HG03039 (cell line): ENCODE results near the gene TNRC6A.
"Not testable (repeated sequence)": the region's sequence is repeated elsewhere in the genome, so short reads cannot be mapped to it uniquely, and the experiment has no call there.

ENCODE experiments used
- ATAC-seq: cut with Tn5 transposase; IDR thresholded peaks from one replicate; pipeline ENCODE4 v1.9.1; 2021; ENCODE audit warnings: mild to moderate bottlenecking, moderate library complexity; ENCODE audit not compliant: unreplicated experiment

The TNRC6A gene

DNA sequence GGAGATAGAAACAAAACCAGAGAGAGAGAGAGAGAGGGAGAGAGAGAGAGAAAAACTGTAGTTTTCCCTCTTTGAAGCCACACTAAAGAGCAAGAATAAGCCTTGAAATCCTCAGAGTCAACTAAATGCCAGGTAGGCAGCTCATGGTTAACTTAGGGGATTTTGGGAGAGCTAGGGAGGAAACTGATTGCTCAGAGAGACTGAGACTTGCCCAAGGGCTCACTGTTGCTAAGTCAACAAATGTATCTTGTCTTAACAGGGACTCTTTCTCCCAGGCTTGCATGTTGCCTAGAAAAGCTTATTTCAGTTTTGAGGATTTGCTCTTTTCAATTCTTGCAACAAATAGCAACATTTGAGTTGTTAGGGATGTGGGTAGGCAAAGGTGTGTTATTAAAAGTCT, 111.8 kb downstream of the TNRC6A start:
- no peak for ATAC-seq

GRCh38 chr16:24844101-24845030, 114.9 kb downstream of the TNRC6A start:
- no peak for ATAC-seq

DNA sequence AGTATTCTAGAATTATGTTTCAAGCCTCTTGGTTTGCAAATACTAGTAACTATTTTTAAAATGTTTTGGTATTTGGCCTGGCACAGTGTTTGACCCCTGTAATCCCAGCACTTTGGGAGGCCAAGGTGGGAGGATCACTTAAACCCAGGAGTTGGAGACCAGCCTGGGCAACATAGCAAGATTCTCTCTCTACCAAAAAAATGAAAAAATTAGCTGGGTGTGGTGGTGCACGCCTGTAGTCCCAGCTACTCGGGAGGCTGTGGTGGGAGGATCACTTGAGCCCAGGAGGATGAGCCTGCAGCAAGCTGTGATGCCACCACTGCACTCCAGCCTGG, 115.5 kb downstream of the TNRC6A start:
- ATAC-seq: not testable (repeated sequence)

DNA sequence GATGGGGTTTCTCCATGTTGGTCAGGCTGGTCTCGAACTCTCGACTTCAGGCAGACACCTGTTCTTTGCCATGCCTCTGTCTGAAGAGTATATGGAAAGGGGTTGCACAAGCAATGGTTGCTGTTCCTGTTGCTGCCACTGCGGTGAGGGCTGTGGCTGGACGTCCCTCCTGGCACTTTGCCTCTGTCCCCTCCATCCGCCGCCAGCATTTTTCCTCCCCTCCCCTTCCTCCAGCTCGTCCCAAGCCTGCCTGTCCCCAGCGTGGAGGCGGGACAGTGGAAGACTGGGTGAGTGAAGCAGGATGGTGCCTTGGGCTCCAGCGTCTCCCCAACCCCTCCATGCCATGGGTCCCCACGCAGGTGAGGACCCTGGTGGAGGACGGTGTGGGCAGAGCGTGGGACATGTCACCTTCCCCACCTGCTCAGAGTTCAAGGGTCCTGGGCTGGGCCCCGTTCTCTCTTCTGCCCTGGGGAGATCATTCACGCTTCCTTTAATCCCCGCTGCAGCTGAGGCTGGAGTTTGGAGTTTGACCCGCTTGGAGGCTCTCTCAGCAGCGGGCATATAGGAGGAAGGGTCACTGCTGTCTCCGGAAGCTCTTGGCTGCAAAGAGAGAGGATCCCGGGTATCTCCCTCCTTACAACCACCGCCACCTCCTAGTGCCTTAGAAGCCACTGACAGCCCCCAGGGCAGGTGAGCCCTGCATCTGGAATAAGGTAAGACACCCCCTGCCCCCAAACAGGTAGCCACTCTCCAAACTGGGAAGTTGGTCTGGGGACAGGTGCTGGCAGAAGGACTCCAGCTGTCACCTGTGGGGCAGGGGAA, 116.5 kb downstream of the TNRC6A start, which contains the start of gene SLC5A11:
Gene SLC5A11 (plus strand): TSS at position 238 of the 822 bp plus-strand sequence. CDS start 12,681 bp downstream, outside the sequence.
- no peak for ATAC-seq

GRCh38 chr16:24846548-24847357, 117.3 kb downstream of the TNRC6A start:
- ATAC-seq: no peak

DNA sequence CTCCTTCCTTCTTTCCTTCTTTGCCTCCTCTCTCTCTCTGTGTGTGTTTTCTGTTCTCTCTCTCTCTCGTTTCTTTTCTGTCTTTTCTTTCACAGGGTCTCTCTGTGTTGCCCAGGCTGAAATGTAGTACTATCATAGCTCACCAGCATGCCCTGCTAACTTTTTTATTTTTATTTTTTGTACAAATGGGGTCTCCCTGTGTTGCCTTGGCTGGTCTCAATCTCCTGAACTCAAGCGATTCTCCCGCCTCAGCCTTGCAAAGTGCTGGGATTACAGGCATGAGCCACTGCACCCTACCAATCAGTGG, 117.9 kb downstream of the TNRC6A start:
- no peak for ATAC-seq

- ATAC-seq: no peak
Measured at GRCh38 chr16:24848065-24848464, 118.6 kb downstream of the TNRC6A start.

DNA sequence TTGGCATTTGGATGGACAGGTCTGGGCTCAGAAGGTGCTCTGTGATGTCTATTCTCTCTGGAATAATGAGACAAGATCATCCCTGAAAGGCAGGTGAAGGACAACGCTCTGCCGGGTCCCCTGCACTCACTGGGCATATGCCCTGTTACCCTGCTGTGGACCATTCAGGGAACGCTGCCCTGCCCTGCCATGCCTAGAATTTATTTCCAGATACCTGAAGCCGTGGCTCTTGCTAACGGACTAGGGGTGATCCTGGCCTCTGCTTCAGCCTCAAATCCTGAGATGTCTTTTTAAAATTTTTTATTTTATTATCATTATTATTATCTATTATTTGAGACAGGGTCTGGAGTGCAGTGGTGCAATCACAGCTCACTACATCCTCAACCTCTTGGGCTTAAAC, 120.2 kb downstream of the TNRC6A start:
- ATAC-seq: no peak

DNA sequence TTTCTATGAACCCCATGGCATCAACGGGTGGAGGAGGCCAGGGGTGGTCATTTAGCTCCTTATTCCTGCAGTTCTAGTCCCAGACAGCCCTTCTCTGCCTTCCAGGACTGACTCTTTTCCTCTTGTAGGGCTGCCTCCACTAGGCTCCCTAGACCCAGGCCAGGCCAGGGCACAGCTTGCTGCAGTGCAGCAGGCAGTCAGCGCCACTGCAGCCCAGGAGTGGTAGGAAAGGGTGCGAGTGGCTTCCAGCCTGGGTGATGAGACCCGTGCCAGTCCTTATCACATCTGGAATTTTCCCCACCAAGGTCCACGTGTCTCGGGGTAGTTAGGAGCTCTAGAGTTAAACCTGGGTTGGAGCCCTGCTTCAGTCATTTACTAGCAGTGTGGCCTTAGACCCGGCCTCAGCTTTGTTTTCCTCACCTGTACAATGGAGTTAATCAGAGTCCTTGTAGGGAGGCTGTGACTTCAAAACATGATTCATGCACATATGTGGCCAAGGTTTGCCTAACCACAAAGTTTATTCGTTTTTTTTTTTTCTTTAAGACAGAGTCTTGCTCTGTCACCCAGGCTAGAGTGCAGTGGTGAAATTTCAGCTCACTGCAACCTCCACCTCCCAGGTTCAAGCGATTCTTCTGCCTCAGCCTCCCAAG, 121.0 kb downstream of the TNRC6A start:
- ATAC-seq: no peak

GRCh38 chr16:24851700-24852099, 122.2 kb downstream of the TNRC6A start:
- no peak for ATAC-seq

DNA sequence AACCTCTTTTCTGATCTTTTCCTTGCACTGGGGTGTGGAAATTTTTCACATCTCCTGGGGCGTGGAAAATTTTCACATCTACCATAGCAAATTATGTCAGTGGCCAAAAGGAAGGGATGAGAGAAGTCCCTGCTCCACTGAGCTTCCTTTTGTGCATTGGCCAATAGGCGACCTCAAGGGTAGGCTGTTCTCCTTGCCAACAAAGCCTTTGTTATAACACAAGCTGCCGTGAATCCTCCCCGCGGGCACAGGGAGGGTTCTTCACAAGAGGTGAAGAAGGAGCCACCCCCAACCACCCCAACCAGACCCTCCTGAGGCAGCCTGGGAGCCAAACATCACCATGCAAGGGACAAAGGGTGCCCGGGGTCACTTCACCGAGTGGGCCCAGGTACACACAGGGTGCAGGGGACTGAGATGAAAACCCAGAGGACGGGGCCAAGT, 122.8 kb downstream of the TNRC6A start:
- ATAC-seq: no peak

DNA sequence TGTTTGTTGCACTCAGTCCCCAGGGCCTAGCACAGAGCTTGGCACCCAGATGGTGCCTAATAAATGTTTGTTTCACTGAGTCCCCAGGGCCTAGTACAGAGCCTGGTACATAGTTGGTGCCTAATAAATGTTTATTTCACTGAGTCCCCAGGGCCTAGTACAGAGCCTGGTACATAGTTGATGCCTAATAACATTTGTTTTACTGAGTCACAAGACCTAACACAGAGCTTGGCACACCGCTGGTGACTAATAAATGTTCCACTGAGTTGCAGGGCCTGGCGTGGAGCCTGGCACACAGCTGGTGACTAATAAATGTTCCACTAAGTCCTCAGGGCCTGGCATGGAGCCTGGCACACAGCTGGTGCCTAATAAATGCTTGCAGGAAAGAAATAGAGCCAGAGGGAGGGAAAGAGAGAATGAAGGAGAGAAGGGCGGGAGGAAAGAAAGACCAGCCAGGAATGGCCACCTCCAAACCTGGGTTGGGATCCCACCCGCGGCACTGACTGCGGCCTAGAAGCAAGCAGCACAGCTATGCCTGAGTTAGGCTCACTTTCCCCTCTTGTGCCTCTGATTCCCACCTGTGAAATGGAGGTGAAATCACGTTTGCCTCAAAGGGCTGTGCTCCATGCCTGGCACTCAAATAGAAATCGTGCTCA, 123.8 kb downstream of the TNRC6A start:
- ATAC-seq: no peak

- no peak for ATAC-seq
Measured at GRCh38 chr16:24853830-24854229, 124.4 kb downstream of the TNRC6A start.

- no peak for ATAC-seq
Measured at GRCh38 chr16:24854607-24855171, 125.2 kb downstream of the TNRC6A start.

- no peak for ATAC-seq
Measured at GRCh38 chr16:24855678-24856077, 126.2 kb downstream of the TNRC6A start.

DNA sequence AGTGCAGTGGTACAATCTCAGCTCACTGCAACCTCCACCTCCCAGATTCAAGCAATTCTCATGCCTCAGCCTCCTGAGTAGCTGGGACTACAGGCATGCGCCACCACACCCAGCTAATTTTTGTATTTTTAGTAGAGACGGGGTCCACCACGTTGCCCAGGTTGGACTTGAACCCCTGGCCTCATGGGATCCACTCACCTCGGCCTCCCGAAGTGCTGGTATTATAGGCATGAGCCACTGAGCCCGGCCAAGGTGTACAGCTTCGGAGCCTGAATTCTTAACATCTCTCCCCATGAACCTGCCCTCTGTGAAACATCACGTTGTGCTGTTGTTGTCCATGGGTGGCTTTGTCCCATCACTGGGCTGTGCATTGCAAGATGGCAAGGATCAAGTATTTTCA, 127.4 kb downstream of the TNRC6A start:
- not testable (repeated sequence) for ATAC-seq

DNA sequence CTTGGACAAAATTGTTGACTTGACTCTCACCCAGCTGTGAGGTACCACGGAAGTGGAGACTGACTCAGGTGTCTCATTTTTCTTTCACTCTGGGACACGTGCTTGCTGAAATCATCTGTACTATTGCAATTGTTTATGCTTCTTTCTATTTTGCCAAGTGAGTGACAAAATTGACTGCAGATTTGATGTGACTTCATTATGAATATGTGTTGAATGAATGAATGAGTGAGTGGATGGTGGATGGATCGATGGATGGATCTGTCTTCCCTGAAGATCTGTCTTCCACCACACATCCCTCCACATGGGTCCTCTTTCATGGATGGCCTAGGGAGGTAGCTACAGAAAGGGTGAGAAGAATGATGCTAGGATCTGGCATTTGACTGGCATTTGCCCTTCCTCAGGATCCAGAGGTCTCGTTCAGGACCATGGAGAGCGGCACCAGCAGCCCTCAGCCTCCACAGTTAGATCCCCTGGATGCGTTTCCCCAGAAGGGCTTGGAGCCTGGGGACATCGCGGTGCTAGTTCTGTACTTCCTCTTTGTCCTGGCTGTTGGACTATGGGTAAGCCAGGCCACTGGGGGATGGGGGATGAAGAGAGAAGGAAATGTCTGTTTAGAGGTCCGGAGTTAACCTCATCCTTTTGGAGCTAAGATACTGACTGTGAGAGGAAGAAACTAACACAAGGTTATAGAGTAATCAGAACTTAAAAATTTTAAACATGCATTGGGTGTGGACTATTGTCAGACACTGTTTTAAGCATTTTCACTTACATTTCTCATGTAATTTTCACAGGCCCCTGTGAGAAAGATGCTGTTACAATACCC, 129.0 kb downstream of the TNRC6A start:
- no peak for ATAC-seq

- no peak for ATAC-seq
Measured at GRCh38 chr16:24861461-24861860, 132.0 kb downstream of the TNRC6A start.
